Nephron (organoid): Measurements from ENCODE around the gene VPS4A.
A peak's percentile ranks its signal among the peaks of the same experiment; 100 is the strongest.

ENCODE experiments used
- H3K27ac Mint-ChIP-seq, 3 experiments: 2 replicates each; pipeline ENCODE4 v1.8.0; 2020; ENCODE audit warnings: mixed read lengths in 3 of 3, mild to moderate bottlenecking in 2 of 3, moderate library complexity in 1 of 3
- H3K27me3 Mint-ChIP-seq: 2 replicates; pipeline ENCODE4 v1.8.0; 2021; ENCODE audit warnings: low read depth, mild to moderate bottlenecking, moderate library complexity, mixed read lengths
- H3K36me3 Mint-ChIP-seq: 2 replicates; pipeline ENCODE4 v1.8.0; 2020; ENCODE audit warnings: low read depth, mixed read lengths
- H3K4me1 Mint-ChIP-seq: 2 replicates; pipeline ENCODE4 v1.8.0; 2020; ENCODE audit warnings: mixed read lengths
- H3K4me3 Mint-ChIP-seq, 3 experiments: 2 replicates each; pipeline ENCODE4 v1.8.0; 2020; ENCODE audit warnings: mild to moderate bottlenecking in 3 of 3, mixed read lengths in 3 of 3, moderate library complexity in 2 of 3
- H3K9me3 Mint-ChIP-seq: 2 replicates; pipeline ENCODE4 v1.8.0; 2020; ENCODE audit warnings: mixed read lengths
- TF ChIP-seq, protein P1 (sequence below), 3 experiments: fragments of 200-600 bp; sonication (generic); IDR thresholded peaks; one replicate each; pipeline ENCODE4 v1.5.0; 2021; ENCODE audit warnings: antibody characterized with exemption in 3 of 3; ENCODE audit not compliant: unreplicated experiment in 3 of 3

The VPS4A gene

GRCh38 chr16:69273009-69273408 lies 38.1 kb upstream of the VPS4A start:
- TF ChIP-seq, protein P1, sequence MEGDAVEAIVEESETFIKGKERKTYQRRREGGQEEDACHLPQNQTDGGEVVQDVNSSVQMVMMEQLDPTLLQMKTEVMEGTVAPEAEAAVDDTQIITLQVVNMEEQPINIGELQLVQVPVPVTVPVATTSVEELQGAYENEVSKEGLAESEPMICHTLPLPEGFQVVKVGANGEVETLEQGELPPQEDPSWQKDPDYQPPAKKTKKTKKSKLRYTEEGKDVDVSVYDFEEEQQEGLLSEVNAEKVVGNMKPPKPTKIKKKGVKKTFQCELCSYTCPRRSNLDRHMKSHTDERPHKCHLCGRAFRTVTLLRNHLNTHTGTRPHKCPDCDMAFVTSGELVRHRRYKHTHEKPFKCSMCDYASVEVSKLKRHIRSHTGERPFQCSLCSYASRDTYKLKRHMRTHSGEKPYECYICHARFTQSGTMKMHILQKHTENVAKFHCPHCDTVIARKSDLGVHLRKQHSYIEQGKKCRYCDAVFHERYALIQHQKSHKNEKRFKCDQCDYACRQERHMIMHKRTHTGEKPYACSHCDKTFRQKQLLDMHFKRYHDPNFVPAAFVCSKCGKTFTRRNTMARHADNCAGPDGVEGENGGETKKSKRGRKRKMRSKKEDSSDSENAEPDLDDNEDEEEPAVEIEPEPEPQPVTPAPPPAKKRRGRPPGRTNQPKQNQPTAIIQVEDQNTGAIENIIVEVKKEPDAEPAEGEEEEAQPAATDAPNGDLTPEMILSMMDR (IDR thresholded peaks at IDR 0.05; ENCODE audit: unreplicated experiment in 3 of 3), result no peak
- H3K27ac Mint-ChIP-seq, result peak overlapping the region in 2 of 3 experiments; percentile 62 to 75
- no peaks in the 10 kb centered on the region for H3K9me3 Mint-ChIP-seq
- peaks cover 27% of the 10 kb centered on the region for H3K4me1 Mint-ChIP-seq
- no peaks in the 10 kb centered on the region for H3K27me3 Mint-ChIP-seq
- H3K36me3 Mint-ChIP-seq, result peaks cover 30% of the 10 kb centered on the region
- H3K4me3 Mint-ChIP-seq, result no peak overlapping the region

GRCh38 chr16:69274699-69275235 lies 36.4 kb upstream of the VPS4A start:
- H3K27me3 Mint-ChIP-seq, result no peaks in the 10 kb centered on the region
- H3K4me3 Mint-ChIP-seq, result no peak overlapping the region
- H3K4me1 Mint-ChIP-seq, result peaks cover 32% of the 10 kb centered on the region
- TF ChIP-seq, protein P1 (IDR thresholded peaks at IDR 0.05; ENCODE audit: unreplicated experiment in 3 of 3), result no peak
- no peaks in the 10 kb centered on the region for H3K9me3 Mint-ChIP-seq
- H3K27ac Mint-ChIP-seq, result peak overlapping the region in 2 of 3 experiments; percentile 90 to 93
- H3K36me3 Mint-ChIP-seq, result peaks cover 37% of the 10 kb centered on the region

- TF ChIP-seq, protein P1 (IDR thresholded peaks at IDR 0.05; ENCODE audit: unreplicated experiment in 3 of 3), result no peak
- Mint-ChIP-seq H3K4me1 (peaks cover 32% of the 10 kb centered on the region), H3K36me3 (peaks cover 35% of the 10 kb centered on the region), H3K4me3 (no peak overlapping the region), H3K9me3 (no peaks in the 10 kb centered on the region), H3K27me3 (no peaks in the 10 kb centered on the region), H3K27ac (peak overlapping the region; percentile 83 to 93 (median 90))
Observed at GRCh38 chr16:69276148-69277115, 34.7 kb upstream of the VPS4A start.

DNA sequence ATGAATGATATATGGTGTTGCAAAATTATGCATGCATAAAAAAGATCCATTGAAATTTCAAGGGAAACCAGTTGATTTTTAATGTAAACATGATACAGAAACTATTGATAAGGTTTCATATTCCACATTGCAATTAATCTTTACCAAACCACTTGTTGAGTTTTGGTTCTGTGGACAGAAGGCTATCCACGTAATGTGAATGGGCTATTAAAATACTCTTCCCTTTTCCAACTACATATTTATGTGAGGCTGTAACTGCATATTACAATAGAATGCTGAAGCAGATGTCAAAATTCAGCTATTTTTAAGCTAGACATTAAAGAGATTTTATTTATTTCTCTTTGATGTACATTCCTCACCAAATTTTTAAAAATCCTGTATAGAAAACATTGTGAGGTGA lies 33.7 kb upstream of the VPS4A start:
- peaks cover 32% of the 10 kb centered on the region for H3K36me3 Mint-ChIP-seq
- no peaks in the 10 kb centered on the region for H3K9me3 Mint-ChIP-seq
- TF ChIP-seq, protein P1 (IDR thresholded peaks at IDR 0.05; ENCODE audit: unreplicated experiment in 3 of 3), result no peak
- peaks cover 32% of the 10 kb centered on the region for H3K4me1 Mint-ChIP-seq
- H3K4me3 Mint-ChIP-seq, result no peak overlapping the region
- peak overlapping the region; percentile 41 to 93 (median 62) for H3K27ac Mint-ChIP-seq
- no peaks in the 10 kb centered on the region for H3K27me3 Mint-ChIP-seq

GRCh38 chr16:69283851-69284250 lies 27.3 kb upstream of the VPS4A start:
- Mint-ChIP-seq H3K36me3 (peaks cover 19% of the 10 kb centered on the region), H3K4me3 (no peak overlapping the region), H3K4me1 (peaks cover 4% of the 10 kb centered on the region), H3K27me3 (no peaks in the 10 kb centered on the region), H3K9me3 (no peaks in the 10 kb centered on the region), H3K27ac (no peak overlapping the region)
- TF ChIP-seq, protein P1 (IDR thresholded peaks at IDR 0.05; ENCODE audit: unreplicated experiment in 3 of 3), result no peak
